IMR-90 (cell line): ENCODE measurements around the gene COL4A1. TPM values are rescaled to one million over a fixed set of nuclear protein-coding genes. Genes with fewer than 3 reads are reported as not detected.

ENCODE experiments used
- ATAC-seq: fragments of 200-7000 bp; cut with Tn5 transposase; 2 replicates; pipeline ENCODE4 v1.9.1; 2020; ENCODE audit warnings: low read depth, mild to moderate bottlenecking, moderate library complexity
- BruUV-seq: library from RNA; stranded (reverse); fragments of 400-500 nt; replicated peaks from 2 replicates; lab custom pipeline; 2021; lab: Mats Ljungman, UMichigan
- CTCF ChIA-PET: fragments of 300-600 bp; formaldehyde crosslinking; extraction: SDS; loops from one replicate; lab custom pipeline; 2021; ENCODE audit warnings: antibody characterized with exemption; lab: Yijun Ruan, JAX
- POLR2A ChIA-PET: fragments of 300-600 bp; sonication (Branson Sonifier 250); formaldehyde crosslinking; loops from one replicate; lab custom pipeline; 2022; ENCODE audit warnings: antibody characterized with exemption; ENCODE audit not compliant: unreplicated experiment; lab: Charles Lee
- DNase-seq: peaks from one replicate; pipeline ENCODE4 v3.0.0; 2013
- H2AFZ ChIP-seq: replicated peaks from 2 replicates; pipeline ENCODE3; 2013; ENCODE audit warnings: low read length, mild to moderate bottlenecking; ENCODE audit not compliant: poor library complexity
- H2AK5ac ChIP-seq: 2 replicates; pipeline ENCODE4 v1.6.1; 2013; ENCODE audit warnings: low read depth, low read length, inconsistent platforms
- H2AK9ac ChIP-seq: replicated peaks from 2 replicates; pipeline ENCODE3; 2013; ENCODE audit warnings: mild to moderate bottlenecking, low read depth, low read length, moderate library complexity; ENCODE audit not compliant: poor library complexity
- H2BK120ac ChIP-seq: 2 replicates; pipeline ENCODE4 v1.6.1; 2013; ENCODE audit warnings: low read depth, low read length, inconsistent platforms
- H2BK15ac ChIP-seq: 3 replicates; pipeline ENCODE4 v1.6.1; 2013; ENCODE audit warnings: low read depth, low read length, inconsistent platforms
- H2BK20ac ChIP-seq: 2 replicates; pipeline ENCODE4 v1.6.1; 2013; ENCODE audit warnings: low read depth, mild to moderate bottlenecking, inconsistent platforms, low read length, moderate library complexity
- H2BK5ac ChIP-seq: 2 replicates; pipeline ENCODE4 v1.6.1; 2013; ENCODE audit warnings: mild to moderate bottlenecking, low read depth, low read length, inconsistent platforms; ENCODE audit not compliant: poor library complexity, severe bottlenecking
- H3K14ac ChIP-seq: replicated peaks from 2 replicates; pipeline ENCODE4 v1.6.1; 2013; ENCODE audit warnings: low read depth, low read length, inconsistent platforms
- H3K18ac ChIP-seq: 2 replicates; pipeline ENCODE4 v1.6.1; 2013; ENCODE audit warnings: low read depth, low read length, control low read depth
- H3K23ac ChIP-seq: 2 replicates; pipeline ENCODE4 v1.6.1; 2013; ENCODE audit warnings: low read depth, low read length, inconsistent platforms
- H3K27ac ChIP-seq: 2 replicates; pipeline ENCODE4 v1.5.1; 2013; ENCODE audit warnings: mild to moderate bottlenecking, control low read depth, low read length; ENCODE audit not compliant: insufficient read depth
- H3K27me3 ChIP-seq: 2 replicates; pipeline ENCODE4 v1.6.1; 2013; ENCODE audit warnings: low read length; ENCODE audit not compliant: control insufficient read depth, insufficient read depth
- H3K36me3 ChIP-seq: 2 replicates; pipeline ENCODE4 v1.6.1; 2013; ENCODE audit warnings: low read length, mixed read lengths; ENCODE audit not compliant: control insufficient read depth, insufficient read depth
- H3K4ac ChIP-seq: 2 replicates; pipeline ENCODE4 v1.6.1; 2013; ENCODE audit warnings: low read depth, low read length, inconsistent platforms
- H3K4me1 ChIP-seq: 2 replicates; pipeline ENCODE4 v1.6.1; 2013; ENCODE audit warnings: low read length, mixed read lengths; ENCODE audit not compliant: control insufficient read depth, insufficient read depth
- H3K4me2 ChIP-seq: 2 replicates; pipeline ENCODE4 v1.6.1; 2013; ENCODE audit warnings: low read depth, mild to moderate bottlenecking, control low read depth, low read length, moderate library complexity
- H3K4me3 ChIP-seq: 2 replicates; pipeline ENCODE4 v1.5.1; 2013; ENCODE audit warnings: low read depth, mild to moderate bottlenecking, control low read depth, low read length, moderate library complexity; ENCODE audit not compliant: insufficient read depth
- H3K56ac ChIP-seq: 2 replicates; pipeline ENCODE4 v1.6.1; 2013; ENCODE audit warnings: low read length, inconsistent platforms; ENCODE audit not compliant: insufficient read depth; ENCODE audit errors: extremely low read depth
- H3K79me1 ChIP-seq, 2 experiments: 2 replicates each; pipeline ENCODE4 v1.6.1; 2013; ENCODE audit warnings: low read length in 2 of 2, inconsistent platforms in 1 of 2, low read depth in 1 of 2
- H3K9ac ChIP-seq: 2 replicates; pipeline ENCODE4 v1.6.1; 2013; ENCODE audit warnings: low read depth, low read length, control low read depth
- H3K9me1 ChIP-seq: 2 replicates; pipeline ENCODE4 v1.6.1; 2013; ENCODE audit warnings: low read length, inconsistent platforms; ENCODE audit not compliant: insufficient read depth
- H3K9me3 ChIP-seq: 2 replicates; pipeline ENCODE4 v1.6.1; 2013; ENCODE audit warnings: low read length; ENCODE audit not compliant: control insufficient read depth, insufficient read depth
- H4K20me1 ChIP-seq: 2 replicates; pipeline ENCODE4 v1.6.1; 2013; ENCODE audit warnings: low read length, inconsistent platforms; ENCODE audit not compliant: insufficient read depth
- H4K5ac ChIP-seq: 2 replicates; pipeline ENCODE4 v1.6.1; 2013; ENCODE audit warnings: mild to moderate bottlenecking, low read depth, low read length, control low read depth
- H4K8ac ChIP-seq, 2 experiments: 2 replicates each; pipeline ENCODE4 v1.6.1; 2013; ENCODE audit warnings: low read depth in 2 of 2, low read length in 2 of 2, control low read depth in 1 of 2, inconsistent platforms in 1 of 2
- H4K91ac ChIP-seq: 2 replicates; pipeline ENCODE4 v1.6.1; 2013; ENCODE audit warnings: low read depth, low read length, inconsistent platforms; ENCODE audit not compliant: insufficient read depth
- BHLHE40 ChIP-seq: fragments of 150-350 bp; IDR thresholded peaks from 2 replicates; pipeline ENCODE4 v1.6.1; 2016; ENCODE audit warnings: mild to moderate bottlenecking, low read depth, low read length
- CHD1 ChIP-seq: IDR thresholded peaks from 2 replicates; pipeline ENCODE4 v1.6.1; 2012; ENCODE audit warnings: low read depth, low read length, improper control_type of control experiment
- CTCF ChIP-seq: conservative IDR thresholded peaks from 2 replicates; pipeline ENCODE4 v1.5.1; 2012; ENCODE audit warnings: mild to moderate bottlenecking, low read depth, low read length, improper control_type of control experiment
- ELK1 ChIP-seq: fragments of 150-350 bp; IDR thresholded peaks from 2 replicates; pipeline ENCODE4 v1.6.1; 2016; ENCODE audit warnings: low read depth, mild to moderate bottlenecking, low read length, moderate library complexity, borderline replicate concordance
- FOS ChIP-seq: fragments of 150-350 bp; IDR thresholded peaks from 2 replicates; pipeline ENCODE4 v1.6.1; 2016; ENCODE audit warnings: low read depth, low read length
- MAFK ChIP-seq: IDR thresholded peaks from 2 replicates; pipeline ENCODE4 v1.6.1; 2012; ENCODE audit warnings: low read depth, low read length, improper control_type of control experiment
- MAZ ChIP-seq: IDR thresholded peaks from 2 replicates; pipeline ENCODE4 v1.6.1; 2012; ENCODE audit warnings: low read depth, mild to moderate bottlenecking, low read length, improper control_type of control experiment, moderate library complexity, borderline replicate concordance
- MXI1 ChIP-seq: IDR thresholded peaks from 2 replicates; pipeline ENCODE4 v1.6.1; 2012; ENCODE audit warnings: low read depth, mild to moderate bottlenecking, low read length, moderate library complexity, borderline replicate concordance
- NFE2L2 ChIP-seq: fragments of 150-350 bp; IDR thresholded peaks from 2 replicates; pipeline ENCODE4 v1.6.1; 2016; ENCODE audit warnings: low read depth, mild to moderate bottlenecking, low read length
- RAD21 ChIP-seq: IDR thresholded peaks from 2 replicates; pipeline ENCODE4 v1.6.1; 2012; ENCODE audit warnings: low read length, improper control_type of control experiment
- RCOR1 ChIP-seq: IDR thresholded peaks from 2 replicates; pipeline ENCODE4 v1.6.1; 2012; ENCODE audit warnings: mild to moderate bottlenecking, low read length, improper control_type of control experiment; ENCODE audit not compliant: insufficient replicate concordance
- RFX5 ChIP-seq: IDR thresholded peaks from 2 replicates; pipeline ENCODE4 v1.8.0; 2012; ENCODE audit warnings: low read depth, mild to moderate bottlenecking, low read length, moderate library complexity
- SMC3 ChIP-seq: fragments of 150-350 bp; IDR thresholded peaks from 2 replicates; pipeline ENCODE4 v1.6.1; 2016; ENCODE audit warnings: low read depth, mild to moderate bottlenecking, antibody characterized with exemption, low read length, moderate library complexity
- USF2 ChIP-seq: fragments of 150-350 bp; IDR thresholded peaks from 2 replicates; pipeline ENCODE4 v1.6.1; 2017; ENCODE audit warnings: mild to moderate bottlenecking, antibody characterized with exemption, low read length, low read depth
- WGBS, 2 experiments: methylation state at CpG; one replicate each; pipeline versions ENCODE4 v1.1.5 to v1.1.7; 2013; ENCODE audit warnings: missing lambda C conversion rate in 2 of 2; ENCODE audit not compliant: insufficient read length in 1 of 2; ENCODE audit errors: extremely low coverage in 2 of 2; 5-methylcytosine and 5-hydroxymethylcytosine counted together
- dilution Hi-C: fragments of 300-500 bp; cut with HindIII; formaldehyde crosslinking; loops from one replicate; pipeline ENCODE4 v1.14.3; 2018; ENCODE audit warnings: low sequenced_read_pairs; ENCODE audit not compliant: unreplicated experiment
- in situ Hi-C: fragments of 300-500 bp; cut with MboI; formaldehyde crosslinking; loops from 3 replicates; pipeline ENCODE4 v1.14.3; 2019; ENCODE audit warnings: low sequenced_read_pairs, inconsistent platforms, mixed read lengths
- intact Hi-C: fragments of 100-400 bp; cut with micrococcal nuclease; formaldehyde crosslinking; loops from 2 replicates; pipeline ENCODE4 v1.10.0; 2022
- polyA plus RNA-seq, 3 experiments: library from polyadenylated mRNA; depleted of rRNA; stranded (reverse); fragments of >200 nt; gene quantifications; 2 replicates each; pipeline ENCODE4 v1.2.3, GENCODE V29; 2012; ENCODE audit warnings: low replicate concordance in 1 of 3
- total RNA-seq: library from RNA; depleted of rRNA; stranded (reverse); fragments of >200 nt; gene quantifications from 2 replicates; pipeline ENCODE4 v1.2.3, GENCODE V29; 2012

COL4A1 gene
- total and polyA plus RNA-seq, 2 of the 4 experiments (the other 2 are of a cell fraction): 230 to 337 TPM

GRCh38 chr13:110170020-110170790, 136.8 kb downstream of the COL4A1 start:
- H4K8ac ChIP-seq: no peak overlapping the region
- H3K9me1 ChIP-seq: peaks cover 12% of the 10 kb centered on the region
- no peak overlapping the region for H3K4ac ChIP-seq
- H3K9me3 ChIP-seq: no peaks in the 10 kb centered on the region
- no peaks in the 10 kb centered on the region for H3K4me1 ChIP-seq
- H3K4me3 ChIP-seq: no peak overlapping the region
- no peaks in the 10 kb centered on the region for H3K27me3 ChIP-seq
- POLR2A ChIA-PET: no interaction called here
- no peak overlapping the region for H3K23ac ChIP-seq
- peaks cover 9 to 30% of the 10 kb centered on the region in 2 experiments; a peak in 3 of 4 replicates for H3K79me1 ChIP-seq
- ATAC-seq (no peak), DNase-seq (no peak)
- no peak overlapping the region for H2BK5ac ChIP-seq
- H2AK9ac ChIP-seq: no peak overlapping the region
- H2BK15ac ChIP-seq: no peak overlapping the region
- H2AFZ ChIP-seq: no peak overlapping the region
- dilution Hi-C loops (no loop called here), intact Hi-C loops (no loop called here), in situ Hi-C loops (no loop called here)
- 92% methylated on average over 6 of the region's 20 CpGs; no CpG with 5 or more reads in 1 of the 2 experiments for WGBS, 2 experiments
- H3K9ac ChIP-seq: no peak overlapping the region
- no peak overlapping the region for H3K56ac ChIP-seq
- H3K18ac ChIP-seq: no peak overlapping the region
- no peak overlapping the region for H4K5ac ChIP-seq
- CTCF ChIA-PET: no interaction called here
- H2AK5ac ChIP-seq: no peak overlapping the region
- H3K27ac ChIP-seq: no peak overlapping the region
- no peak overlapping the region for H4K91ac ChIP-seq
- TF ChIP-seq RFX5 (no peak), MXI1 (no peak), USF2 (no peak), RCOR1 (no peak), MAZ (no peak), CTCF (no peak), CHD1 (no peak), SMC3 (no peak), MAFK (no peak), RAD21 (no peak), ELK1 (no peak), BHLHE40 (no peak), NFE2L2 (no peak), FOS (no peak)
- no peak overlapping the region for H2BK120ac ChIP-seq
- peaks cover 75% of the 10 kb centered on the region for H3K36me3 ChIP-seq
- H3K14ac ChIP-seq: no peak overlapping the region
- no TSS peak for BruUV-seq
- H4K20me1 ChIP-seq: peaks cover 6% of the 10 kb centered on the region
- no peak overlapping the region for H2BK20ac ChIP-seq
- H3K4me2 ChIP-seq: no peak overlapping the region
